GM18505 (cell line): ENCODE measurements around the gene CHDH.

ENCODE experiments used
- ATAC-seq: cut with Tn5 transposase; IDR thresholded peaks from one replicate; pipeline ENCODE4 v1.9.1; 2021; ENCODE audit not compliant: unreplicated experiment
- POLR2A ChIP-seq: IDR thresholded peaks from 4 replicates; pipeline ENCODE4 v1.6.1; 2011; ENCODE audit warnings: borderline replicate concordance; ENCODE audit not compliant: insufficient read depth, insufficient read length; ENCODE audit errors: extremely low read depth

CHDH gene

DNA sequence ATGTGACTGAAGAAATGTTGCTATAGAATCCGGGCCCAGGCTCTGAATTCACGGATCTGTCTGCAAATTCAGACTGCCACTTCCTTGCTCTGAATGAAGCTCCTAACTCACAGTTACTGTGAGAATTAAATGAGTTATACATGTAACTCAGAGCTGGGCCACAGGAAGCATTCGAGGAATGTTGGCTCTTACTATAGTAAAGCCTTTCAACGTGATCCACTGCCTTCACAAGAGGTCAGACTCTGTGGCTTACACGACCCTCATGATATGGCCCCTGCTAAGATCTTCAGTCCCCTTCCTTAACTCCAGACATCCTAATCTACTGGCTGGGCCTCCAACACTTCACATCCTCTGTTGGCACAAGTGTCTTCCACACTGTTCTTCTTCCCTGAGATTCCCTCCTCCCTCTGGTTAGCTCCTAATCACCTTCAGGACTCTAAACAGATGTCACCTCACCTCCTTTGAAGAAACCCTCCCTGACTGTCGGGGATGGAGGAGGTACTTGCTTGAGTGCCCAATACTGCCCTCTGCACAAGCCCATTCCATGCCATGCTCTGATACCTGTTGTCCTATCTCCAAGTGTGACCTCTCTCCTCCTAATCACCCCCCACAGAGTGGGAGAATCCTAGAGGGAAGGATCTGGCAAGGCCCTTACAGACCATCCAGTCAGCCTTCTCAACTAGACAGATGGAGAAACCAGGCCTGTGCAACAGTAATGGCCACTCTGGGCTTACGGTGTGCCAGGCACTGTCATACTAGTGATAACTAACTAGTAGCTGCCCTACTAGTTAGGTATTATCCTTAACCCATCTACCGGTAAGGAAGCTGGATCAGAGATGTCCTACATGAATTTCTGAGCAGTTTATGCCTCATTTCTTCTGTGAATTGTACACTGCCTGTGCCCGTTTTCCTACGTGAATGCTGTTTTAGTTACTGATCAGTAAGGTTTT is 34.5 kb upstream of the CHDH start:
- no peak for ATAC-seq
- no peak for TF ChIP-seq POLR2A

GRCh38 chr3:53865732-53866499 is 19.7 kb upstream of the CHDH start:
- no peak for TF ChIP-seq POLR2A
- no peak for ATAC-seq

DNA sequence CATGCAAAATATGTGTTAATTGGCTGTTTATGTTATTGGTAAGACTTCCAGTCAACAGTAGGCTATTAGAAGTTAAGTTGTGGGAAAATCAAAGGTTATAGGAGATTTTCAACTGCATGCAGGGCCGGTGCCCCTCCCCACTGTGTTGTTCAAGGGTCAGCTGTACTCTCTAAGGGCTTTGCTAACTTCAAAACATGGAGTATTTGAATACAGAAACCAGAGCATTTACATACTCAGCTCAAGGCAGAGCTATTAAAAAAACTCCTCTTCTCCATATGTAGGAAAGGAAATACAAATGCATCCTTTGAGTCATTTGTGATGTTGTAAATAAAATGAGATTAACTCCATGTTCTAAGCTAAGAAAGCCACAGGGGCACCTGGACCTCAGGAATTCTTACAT is 16.9 kb upstream of the CHDH start:
- ATAC-seq: no peak
- TF ChIP-seq POLR2A: no peak

DNA sequence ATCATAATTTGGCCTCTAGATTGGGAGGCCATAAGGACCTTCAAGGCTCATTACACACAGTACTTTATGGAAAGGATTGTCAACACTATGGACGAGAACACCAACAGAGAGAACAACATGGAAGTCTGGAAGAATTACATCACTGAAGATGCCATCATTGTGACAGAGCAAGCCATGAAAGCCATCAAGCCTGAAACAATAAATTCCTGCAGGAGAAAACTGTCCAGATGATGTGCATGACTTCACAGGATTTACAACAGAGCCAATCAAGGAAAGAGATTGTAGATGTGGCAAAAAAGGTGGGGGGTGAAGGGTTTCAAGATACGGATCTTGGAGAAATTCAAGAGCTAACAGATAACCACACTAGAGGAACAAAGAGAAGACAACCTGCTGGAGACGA is 16.0 kb upstream of the CHDH start:
- ATAC-seq: no peak
- no peak for TF ChIP-seq POLR2A

GRCh38 chr3:53860196-53860595 is 14.0 kb upstream of the CHDH start:
- TF ChIP-seq POLR2A: no peak
- ATAC-seq: no peak

DNA sequence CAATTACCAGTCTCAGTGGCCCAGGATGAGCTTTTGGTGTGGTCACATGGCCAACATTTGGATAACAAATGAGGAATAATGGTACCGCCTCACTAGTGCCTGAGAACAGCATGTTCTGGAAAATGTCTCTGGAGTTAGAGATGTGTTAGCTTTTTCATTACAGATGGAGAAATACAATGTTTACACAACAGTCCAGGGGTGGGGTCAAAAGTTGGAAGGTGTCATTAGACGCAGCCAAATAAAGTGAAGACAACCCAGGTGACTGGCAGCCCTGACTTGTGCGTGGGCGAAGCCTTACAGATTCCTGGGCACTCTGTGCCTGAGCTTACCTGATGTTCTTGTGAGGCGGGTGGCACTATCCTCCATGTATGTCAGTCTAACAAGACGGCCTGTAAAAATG is 13.0 kb upstream of the CHDH start:
- TF ChIP-seq POLR2A: no peak
- ATAC-seq: no peak

GRCh38 chr3:53858096-53858741 is 12.0 kb upstream of the CHDH start:
- ATAC-seq: no peak
- TF ChIP-seq POLR2A: no peak

DNA sequence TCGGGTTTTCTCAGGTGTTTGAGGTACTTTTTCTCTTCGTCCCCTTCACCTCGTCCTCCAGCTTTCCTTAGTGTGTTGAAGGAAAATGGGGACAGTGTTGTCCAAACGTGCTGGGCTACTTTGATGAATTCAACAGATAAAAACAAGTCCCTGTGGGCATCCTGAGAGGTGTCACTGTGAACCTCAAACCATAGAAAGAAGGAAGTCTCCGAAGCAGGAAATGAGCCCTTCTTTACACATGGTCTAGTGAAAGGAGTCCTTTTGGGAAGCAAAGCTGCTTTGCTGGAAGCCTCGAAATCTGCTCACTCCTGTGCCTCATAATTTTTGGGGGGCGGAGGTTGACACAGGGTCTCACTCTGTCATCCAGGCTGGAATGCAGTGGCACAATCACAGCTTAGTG is 10.7 kb upstream of the CHDH start:
- no peak for ATAC-seq
- no peak for TF ChIP-seq POLR2A

DNA sequence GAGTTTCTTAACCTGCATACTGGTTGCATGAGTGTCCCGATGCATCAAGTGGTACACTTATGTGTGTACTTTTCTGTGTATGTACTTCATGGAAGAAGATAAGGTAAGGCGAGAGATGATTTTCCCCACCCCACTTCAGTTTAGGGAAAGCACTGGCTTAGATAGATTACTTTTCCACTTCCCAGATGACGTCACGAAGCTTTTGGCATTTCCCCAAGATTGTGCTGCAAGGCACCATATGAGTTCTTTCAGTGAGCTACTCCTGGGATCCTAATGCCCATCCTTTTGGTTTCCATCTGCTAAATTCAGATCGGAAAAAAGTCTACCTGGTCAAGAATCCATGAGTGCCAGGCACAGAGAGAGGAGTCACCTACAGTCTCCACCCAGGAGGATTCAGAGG is 4.7 kb upstream of the CHDH start:
- no peak for ATAC-seq

DNA sequence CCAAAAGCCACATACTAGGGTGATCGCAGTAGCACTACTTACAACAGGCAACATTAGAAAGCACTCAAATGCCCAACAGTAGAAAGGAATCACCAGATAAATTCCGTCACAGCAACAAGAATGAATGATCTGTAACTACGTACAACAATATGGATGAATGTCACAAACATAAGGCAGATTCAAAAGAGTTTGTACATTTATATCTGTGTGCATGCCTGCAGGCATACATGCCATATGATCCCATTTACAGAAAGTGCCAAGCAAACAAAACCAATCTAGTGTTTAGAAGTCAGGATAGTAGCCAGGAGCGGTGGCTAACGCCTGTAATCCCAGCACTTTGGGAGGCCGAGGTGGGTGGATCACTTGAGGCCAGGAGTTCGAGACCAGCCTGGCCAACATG is 3.7 kb upstream of the CHDH start:
- no peak for ATAC-seq
- TF ChIP-seq POLR2A: no peak

More for the DNA sequence above, 4.7 kb upstream of the CHDH start:
- TF ChIP-seq POLR2A: no peak

GRCh38 chr3:53846851-53847155 is 584 bp upstream of the CHDH start:
- ATAC-seq: no peak
- TF ChIP-seq POLR2A: no peak

- peak; percentile 8 for ATAC-seq
These were observed 412 bp downstream of the CHDH start for GRCh38 chr3:53845881-53846133.

GRCh38 chr3:53845103-53845880 is 927 bp downstream of the CHDH start:
- peak; percentile 12 for TF ChIP-seq POLR2A
- ATAC-seq: no peak

More at GRCh38 chr3:53845881-53846133, 412 bp downstream of the CHDH start:
- TF ChIP-seq POLR2A: no peak
